HepG2 (cell line): ENCODE results near the gene CPT1A.

ENCODE experiments used
- CBFB ChIP-seq: sonication (generic); formaldehyde crosslinking; IDR thresholded peaks from 2 replicates; pipeline ENCODE4 v1.4.0; 2020; ENCODE audit warnings: missing genetic modification reagents
- FIP1L1 ChIP-seq: fragments of 200-400 bp; formaldehyde crosslinking; IDR thresholded peaks from 2 replicates; pipeline ENCODE4 v1.6.1; 2018; ENCODE audit warnings: low read depth, mild to moderate bottlenecking, low read length, moderate library complexity, borderline replicate concordance; ENCODE audit not compliant: insufficient read depth
- NR3C1 ChIP-seq: sonication (generic); formaldehyde crosslinking; IDR thresholded peaks from 2 replicates; pipeline ENCODE4 v1.4.0; 2020; ENCODE audit warnings: missing genetic modification reagents
- REXO4 ChIP-seq: sonication (generic); formaldehyde crosslinking; IDR thresholded peaks from 2 replicates; pipeline ENCODE4 v1.8.0; 2022; ENCODE audit warnings: missing genetic modification reagents, mild to moderate bottlenecking, borderline replicate concordance
- SAP130 ChIP-seq: IDR thresholded peaks from 2 replicates; pipeline ENCODE4 v1.6.1; 2016; ENCODE audit warnings: low read depth
- SMAD1 ChIP-seq: sonication (generic); formaldehyde crosslinking; IDR thresholded peaks from 2 replicates; pipeline ENCODE4 v1.4.0; 2020; ENCODE audit warnings: missing genetic modification reagents, low read depth, mild to moderate bottlenecking, borderline replicate concordance
- ZBTB7B ChIP-seq: sonication (generic); formaldehyde crosslinking; IDR thresholded peaks from 2 replicates; pipeline ENCODE4 v1.4.0; 2020; ENCODE audit warnings: missing genetic modification reagents
- ZNF441 ChIP-seq: sonication (generic); formaldehyde crosslinking; IDR thresholded peaks from 2 replicates; pipeline ENCODE4 v1.7.0; 2021; ENCODE audit warnings: missing genetic modification reagents, borderline replicate concordance
- ZNF510 ChIP-seq: sonication (generic); formaldehyde crosslinking; IDR thresholded peaks from 2 replicates; pipeline ENCODE4 v1.4.0; 2020; ENCODE audit warnings: low read depth, mild to moderate bottlenecking, missing genetic modification reagents

DNA sequence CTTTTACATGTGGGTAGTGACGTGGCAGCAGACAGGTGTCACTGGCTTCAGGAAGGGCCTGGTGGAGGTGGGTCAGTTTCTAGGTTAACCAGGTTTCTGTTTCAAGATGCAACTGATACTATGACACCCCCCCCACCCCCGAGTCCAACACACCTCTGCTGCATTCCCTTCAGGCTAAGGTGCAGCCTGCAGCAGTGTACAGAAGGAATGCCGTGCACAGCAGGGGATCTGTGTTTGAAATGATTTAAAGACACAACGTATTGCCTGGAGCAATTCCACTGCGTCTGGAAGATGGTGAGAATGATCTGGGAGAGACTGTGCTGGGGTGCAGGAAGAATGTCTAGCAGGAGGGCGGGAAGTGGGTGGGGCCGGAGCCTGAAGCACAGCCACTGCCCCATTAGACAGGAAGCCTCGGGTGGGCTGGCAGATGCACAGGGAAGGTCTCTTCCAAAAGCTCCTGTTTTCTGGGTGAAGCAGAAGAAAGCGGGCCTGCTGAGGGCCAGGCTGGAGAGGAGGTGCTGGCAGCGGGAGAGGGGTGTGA lies 78.5 kb downstream of the CPT1A start:
- TF ChIP-seq NR3C1 (CRISPR knock-in tag) (no peak), FIP1L1 (no peak), REXO4 (CRISPR knock-in tag) (no peak), ZNF510 (CRISPR knock-in tag) (no peak), SAP130 (no peak), ZNF441 (no peak), SMAD1 (CRISPR knock-in tag) (no peak), CBFB (CRISPR knock-in tag) (no peak), ZBTB7B (CRISPR knock-in tag) (no peak)
